HepG2 (cell line): ENCODE results near the gene HNRNPUL1. TPM values are rescaled to one million over a fixed set of nuclear protein-coding genes. Genes with fewer than 3 reads are reported as not detected.

Source experiments
- ATF2 ChIP-seq: sonication (generic); formaldehyde crosslinking; IDR thresholded peaks from 2 replicates; pipeline ENCODE4 v1.4.0; 2020; ENCODE audit warnings: missing genetic modification reagents
- ATF7-NPFF ChIP-seq: sonication (generic); formaldehyde crosslinking; IDR thresholded peaks from 2 replicates; pipeline ENCODE4 v1.8.1; 2023; ENCODE audit warnings: mild to moderate bottlenecking, low read depth, missing genetic modification reagents, moderate library complexity
- CSRNP1 ChIP-seq: sonication (generic); formaldehyde crosslinking; IDR thresholded peaks from 2 replicates; pipeline ENCODE4 v1.8.1; 2023; ENCODE audit warnings: mild to moderate bottlenecking, missing genetic modification reagents
- ETV5 ChIP-seq: IDR thresholded peaks from 2 replicates; pipeline ENCODE4 v1.6.1; 2018; ENCODE audit warnings: missing biosample characterization, missing genetic modification reagents, inconsistent platforms, borderline replicate concordance
- FOXA3 ChIP-seq: IDR thresholded peaks from 2 replicates; pipeline ENCODE4 v1.6.1; 2016; ENCODE audit warnings: missing genetic modification reagents, missing compliant biosample characterization
- GABPB1 ChIP-seq: IDR thresholded peaks from 2 replicates; pipeline ENCODE4 v1.6.1; 2016; ENCODE audit warnings: mild to moderate bottlenecking, missing genetic modification reagents, moderate library complexity, missing compliant biosample characterization
- HNF1B ChIP-seq: sonication (generic); formaldehyde crosslinking; IDR thresholded peaks from 2 replicates; pipeline ENCODE4 v1.5.1; 2020; ENCODE audit warnings: mild to moderate bottlenecking, moderate library complexity, missing genetic modification reagents
- MED8 ChIP-seq: sonication (generic); formaldehyde crosslinking; IDR thresholded peaks from 2 replicates; pipeline ENCODE4 v1.8.1; 2023; ENCODE audit warnings: mild to moderate bottlenecking, missing genetic modification reagents; ENCODE audit not compliant: insufficient replicate concordance
- MXD4 ChIP-seq: IDR thresholded peaks from 2 replicates; pipeline ENCODE4 v1.6.1; 2016; ENCODE audit warnings: mild to moderate bottlenecking, missing biosample characterization, missing genetic modification reagents
- NFYB ChIP-seq: sonication (generic); formaldehyde crosslinking; IDR thresholded peaks from 2 replicates; pipeline ENCODE4 v1.4.0; 2020; ENCODE audit warnings: missing genetic modification reagents
- REXO4 ChIP-seq: sonication (generic); formaldehyde crosslinking; IDR thresholded peaks from 2 replicates; pipeline ENCODE4 v1.8.0; 2022; ENCODE audit warnings: missing genetic modification reagents, mild to moderate bottlenecking, borderline replicate concordance
- SKI ChIP-seq: fragments of 450-650 bp; IDR thresholded peaks from one replicate; pipeline ENCODE4 v1.6.1; 2018; ENCODE audit warnings: mild to moderate bottlenecking; ENCODE audit not compliant: partially characterized antibody
- SRSF1 ChIP-seq: fragments of 200-400 bp; formaldehyde crosslinking; optimal IDR thresholded peaks from 2 replicates; pipeline ENCODE3; 2017; ENCODE audit warnings: mild to moderate bottlenecking, low read depth, low read length, moderate library complexity
- TBX2 ChIP-seq: sonication (generic); formaldehyde crosslinking; IDR thresholded peaks from 2 replicates; pipeline ENCODE4 v1.5.0; 2020; ENCODE audit warnings: missing genetic modification reagents, mild to moderate bottlenecking, borderline replicate concordance
- ZFP36L1 ChIP-seq: sonication (generic); formaldehyde crosslinking; IDR thresholded peaks from 2 replicates; pipeline ENCODE4 v1.8.0; 2022; ENCODE audit warnings: mild to moderate bottlenecking, missing genetic modification reagents, moderate library complexity
- ZFP90 ChIP-seq: sonication (generic); formaldehyde crosslinking; IDR thresholded peaks from 2 replicates; pipeline ENCODE4 v1.8.0; 2022; ENCODE audit warnings: missing genetic modification reagents, mild to moderate bottlenecking, inconsistent platforms, borderline replicate concordance
- ZNF280D ChIP-seq: sonication (generic); formaldehyde crosslinking; IDR thresholded peaks from 2 replicates; pipeline ENCODE4 v1.5.1; 2020; ENCODE audit warnings: mild to moderate bottlenecking, missing genetic modification reagents
- ZNF331 ChIP-seq: sonication (generic); formaldehyde crosslinking; IDR thresholded peaks from 2 replicates; pipeline ENCODE4 v1.4.0; 2020; ENCODE audit warnings: missing genetic modification reagents
- ZNF446 ChIP-seq: sonication (generic); formaldehyde crosslinking; IDR thresholded peaks from 2 replicates; pipeline ENCODE4 v1.5.0; 2020; ENCODE audit warnings: mild to moderate bottlenecking, missing genetic modification reagents
- ZNF850 ChIP-seq: sonication (generic); formaldehyde crosslinking; conservative IDR thresholded peaks from 2 replicates; pipeline ENCODE4 v1.9.0; 2021; ENCODE audit warnings: mild to moderate bottlenecking, missing genetic modification reagents
- ZSCAN31 ChIP-seq: sonication (generic); formaldehyde crosslinking; IDR thresholded peaks from 2 replicates; pipeline ENCODE4 v1.5.0; 2020; ENCODE audit warnings: low read depth, mild to moderate bottlenecking, missing genetic modification reagents
- polyA plus RNA-seq, 8 experiments: library from polyadenylated mRNA; depleted of rRNA in 3 of 8; stranded (reverse) in 7 of 8; unstranded in 1 of 8; fragments of >200 nt; fragmentation: Illumina TruSeq in 4 of 8; extraction: Trizol in 4 of 8; gene quantifications; 2 replicates each; pipeline versions ENCODE4 v1.2.1 to v1.2.3, GENCODE V29; 2011 to 2016; ENCODE audit warnings: low read depth in 4 of 8, missing spikeins in 1 of 8, mixed read lengths in 1 of 8; ENCODE audit not compliant: insufficient read depth in 1 of 8
- total RNA-seq, 5 experiments: library from RNA; depleted of rRNA; stranded (reverse); fragments of >200 nt; fragmentation: Illumina TruSeq; extraction: Trizol; gene quantifications; 2 replicates each; pipeline ENCODE4 v1.2.3, GENCODE V29; 2016; ENCODE audit warnings: low read depth in 1 of 5

The HNRNPUL1 gene
- total and polyA plus RNA-seq, 2 of the 13 experiments (the other 11 are each of a cell fraction or from before 2014, with no cell fraction given) = 30.9 to 81.7 TPM

- no peak for TF ChIP-seq ATF7-NPFF (CRISPR knock-in tag)
- TF ChIP-seq CSRNP1 (CRISPR knock-in tag) = peak; percentile 43; the same call in 1 of the 2 replicates
- no peak for TF ChIP-seq ATF2 (CRISPR knock-in tag)
- 0 out of 2 replicates have a peak, but pooled peaks have one; percentile 45 for TF ChIP-seq ZNF850
- TF ChIP-seq ETV5 (CRISPR knock-in tag) = peak; percentile 63; the same call in 1 of the 2 replicates
- no peak for TF ChIP-seq ZFP90 (CRISPR knock-in tag)
- 0 out of 2 replicates have a peak, but pooled peaks have one; percentile 6 for TF ChIP-seq MXD4
- TF ChIP-seq FOXA3 = peak; percentile 42; the same call in 1 of the 2 replicates
- no peak for TF ChIP-seq ZFP36L1 (CRISPR knock-in tag)
- TF ChIP-seq TBX2 = peak; percentile 60
- no peak for TF ChIP-seq ZNF280D (CRISPR knock-in tag)
- peak; percentile 79 for TF ChIP-seq SRSF1
- TF ChIP-seq NFYB (CRISPR knock-in tag) = no peak
- peak; percentile 62; the same call in 1 of the 2 replicates for TF ChIP-seq GABPB1
- 0 out of 2 replicates have a peak, but pooled peaks have one; percentile 18 for TF ChIP-seq HNF1B (CRISPR knock-in tag)
- no peak for TF ChIP-seq REXO4
- no peak for TF ChIP-seq ZNF331 (CRISPR knock-in tag)
- TF ChIP-seq MED8 (CRISPR knock-in tag) = no peak
- TF ChIP-seq SKI = peak; percentile 62
- TF ChIP-seq ZNF446 (CRISPR knock-in tag) = no peak
- TF ChIP-seq ZSCAN31 (CRISPR knock-in tag) = 0 out of 2 replicates have a peak, but pooled peaks have one; percentile 7
These were observed 89.5 kb downstream of the HNRNPUL1 start, which contains the start of gene TGFB1 (continued) for GRCh38 chr19:41353466-41354342.
